IMR-90 (cell line): ENCODE measurements around the gene MOB2. TPM values are rescaled to one million over a fixed set of nuclear protein-coding genes. Genes with fewer than 3 reads are reported as not detected.

Experiments used
- ATAC-seq: fragments of 200-7000 bp; cut with Tn5 transposase; 2 replicates; pipeline ENCODE4 v1.9.1; 2020; ENCODE audit warnings: low read depth, mild to moderate bottlenecking, moderate library complexity
- BruUV-seq: library from RNA; stranded (reverse); fragments of 400-500 nt; replicated peaks from 2 replicates; lab custom pipeline; 2021; lab: Mats Ljungman, UMichigan
- CTCF ChIA-PET: fragments of 300-600 bp; formaldehyde crosslinking; extraction: SDS; loops from one replicate; lab custom pipeline; 2021; ENCODE audit warnings: antibody characterized with exemption; lab: Yijun Ruan, JAX
- POLR2A ChIA-PET: fragments of 300-600 bp; sonication (Branson Sonifier 250); formaldehyde crosslinking; loops from one replicate; lab custom pipeline; 2022; ENCODE audit warnings: antibody characterized with exemption; ENCODE audit not compliant: unreplicated experiment; lab: Charles Lee
- DNase-seq: peaks from one replicate; pipeline ENCODE4 v3.0.0; 2013
- H2AFZ ChIP-seq: replicated peaks from 2 replicates; pipeline ENCODE3; 2013; ENCODE audit warnings: low read length, mild to moderate bottlenecking; ENCODE audit not compliant: poor library complexity
- H2AK5ac ChIP-seq: 2 replicates; pipeline ENCODE4 v1.6.1; 2013; ENCODE audit warnings: low read depth, low read length, inconsistent platforms
- H2AK9ac ChIP-seq: replicated peaks from 2 replicates; pipeline ENCODE3; 2013; ENCODE audit warnings: mild to moderate bottlenecking, low read depth, low read length, moderate library complexity; ENCODE audit not compliant: poor library complexity
- H2BK120ac ChIP-seq: 2 replicates; pipeline ENCODE4 v1.6.1; 2013; ENCODE audit warnings: low read depth, low read length, inconsistent platforms
- H2BK15ac ChIP-seq: 3 replicates; pipeline ENCODE4 v1.6.1; 2013; ENCODE audit warnings: low read depth, low read length, inconsistent platforms
- H2BK20ac ChIP-seq: 2 replicates; pipeline ENCODE4 v1.6.1; 2013; ENCODE audit warnings: low read depth, mild to moderate bottlenecking, inconsistent platforms, low read length, moderate library complexity
- H2BK5ac ChIP-seq: 2 replicates; pipeline ENCODE4 v1.6.1; 2013; ENCODE audit warnings: mild to moderate bottlenecking, low read depth, low read length, inconsistent platforms; ENCODE audit not compliant: poor library complexity, severe bottlenecking
- H3K14ac ChIP-seq: replicated peaks from 2 replicates; pipeline ENCODE4 v1.6.1; 2013; ENCODE audit warnings: low read depth, low read length, inconsistent platforms
- H3K18ac ChIP-seq: 2 replicates; pipeline ENCODE4 v1.6.1; 2013; ENCODE audit warnings: low read depth, low read length, control low read depth
- H3K23ac ChIP-seq: 2 replicates; pipeline ENCODE4 v1.6.1; 2013; ENCODE audit warnings: low read depth, low read length, inconsistent platforms
- H3K27ac ChIP-seq: 2 replicates; pipeline ENCODE4 v1.5.1; 2013; ENCODE audit warnings: mild to moderate bottlenecking, control low read depth, low read length; ENCODE audit not compliant: insufficient read depth
- H3K27me3 ChIP-seq: 2 replicates; pipeline ENCODE4 v1.6.1; 2013; ENCODE audit warnings: low read length; ENCODE audit not compliant: control insufficient read depth, insufficient read depth
- H3K36me3 ChIP-seq: 2 replicates; pipeline ENCODE4 v1.6.1; 2013; ENCODE audit warnings: low read length, mixed read lengths; ENCODE audit not compliant: control insufficient read depth, insufficient read depth
- H3K4ac ChIP-seq: 2 replicates; pipeline ENCODE4 v1.6.1; 2013; ENCODE audit warnings: low read depth, low read length, inconsistent platforms
- H3K4me1 ChIP-seq: 2 replicates; pipeline ENCODE4 v1.6.1; 2013; ENCODE audit warnings: low read length, mixed read lengths; ENCODE audit not compliant: control insufficient read depth, insufficient read depth
- H3K4me2 ChIP-seq: 2 replicates; pipeline ENCODE4 v1.6.1; 2013; ENCODE audit warnings: low read depth, mild to moderate bottlenecking, control low read depth, low read length, moderate library complexity
- H3K4me3 ChIP-seq: 2 replicates; pipeline ENCODE4 v1.5.1; 2013; ENCODE audit warnings: low read depth, mild to moderate bottlenecking, control low read depth, low read length, moderate library complexity; ENCODE audit not compliant: insufficient read depth
- H3K56ac ChIP-seq: 2 replicates; pipeline ENCODE4 v1.6.1; 2013; ENCODE audit warnings: low read length, inconsistent platforms; ENCODE audit not compliant: insufficient read depth; ENCODE audit errors: extremely low read depth
- H3K79me1 ChIP-seq, 2 experiments: 2 replicates each; pipeline ENCODE4 v1.6.1; 2013; ENCODE audit warnings: low read length in 2 of 2, inconsistent platforms in 1 of 2, low read depth in 1 of 2
- H3K9ac ChIP-seq: 2 replicates; pipeline ENCODE4 v1.6.1; 2013; ENCODE audit warnings: low read depth, low read length, control low read depth
- H3K9me1 ChIP-seq: 2 replicates; pipeline ENCODE4 v1.6.1; 2013; ENCODE audit warnings: low read length, inconsistent platforms; ENCODE audit not compliant: insufficient read depth
- H3K9me3 ChIP-seq: 2 replicates; pipeline ENCODE4 v1.6.1; 2013; ENCODE audit warnings: low read length; ENCODE audit not compliant: control insufficient read depth, insufficient read depth
- H4K20me1 ChIP-seq: 2 replicates; pipeline ENCODE4 v1.6.1; 2013; ENCODE audit warnings: low read length, inconsistent platforms; ENCODE audit not compliant: insufficient read depth
- H4K5ac ChIP-seq: 2 replicates; pipeline ENCODE4 v1.6.1; 2013; ENCODE audit warnings: mild to moderate bottlenecking, low read depth, low read length, control low read depth
- H4K8ac ChIP-seq, 2 experiments: 2 replicates each; pipeline ENCODE4 v1.6.1; 2013; ENCODE audit warnings: low read depth in 2 of 2, low read length in 2 of 2, control low read depth in 1 of 2, inconsistent platforms in 1 of 2
- H4K91ac ChIP-seq: 2 replicates; pipeline ENCODE4 v1.6.1; 2013; ENCODE audit warnings: low read depth, low read length, inconsistent platforms; ENCODE audit not compliant: insufficient read depth
- BHLHE40 ChIP-seq: fragments of 150-350 bp; IDR thresholded peaks from 2 replicates; pipeline ENCODE4 v1.6.1; 2016; ENCODE audit warnings: mild to moderate bottlenecking, low read depth, low read length
- CHD1 ChIP-seq: IDR thresholded peaks from 2 replicates; pipeline ENCODE4 v1.6.1; 2012; ENCODE audit warnings: low read depth, low read length, improper control_type of control experiment
- MXI1 ChIP-seq: IDR thresholded peaks from 2 replicates; pipeline ENCODE4 v1.6.1; 2012; ENCODE audit warnings: low read depth, mild to moderate bottlenecking, low read length, moderate library complexity, borderline replicate concordance
- NFE2L2 ChIP-seq: fragments of 150-350 bp; IDR thresholded peaks from 2 replicates; pipeline ENCODE4 v1.6.1; 2016; ENCODE audit warnings: low read depth, mild to moderate bottlenecking, low read length
- POLR2A ChIP-seq: IDR thresholded peaks from 2 replicates; pipeline ENCODE4 v1.6.1; 2012; ENCODE audit warnings: mild to moderate bottlenecking, low read depth, low read length
- RAD21 ChIP-seq: IDR thresholded peaks from 2 replicates; pipeline ENCODE4 v1.6.1; 2012; ENCODE audit warnings: low read length, improper control_type of control experiment
- SMC3 ChIP-seq: fragments of 150-350 bp; IDR thresholded peaks from 2 replicates; pipeline ENCODE4 v1.6.1; 2016; ENCODE audit warnings: low read depth, mild to moderate bottlenecking, antibody characterized with exemption, low read length, moderate library complexity
- WGBS, 2 experiments: methylation state at CpG; one replicate each; pipeline versions ENCODE4 v1.1.5 to v1.1.7; 2013; ENCODE audit warnings: missing lambda C conversion rate in 2 of 2; ENCODE audit not compliant: insufficient read length in 1 of 2; ENCODE audit errors: extremely low coverage in 2 of 2; 5-methylcytosine and 5-hydroxymethylcytosine counted together
- dilution Hi-C: fragments of 300-500 bp; cut with HindIII; formaldehyde crosslinking; loops from one replicate; pipeline ENCODE4 v1.14.3; 2018; ENCODE audit warnings: low sequenced_read_pairs; ENCODE audit not compliant: unreplicated experiment
- in situ Hi-C: fragments of 300-500 bp; cut with MboI; formaldehyde crosslinking; loops from 3 replicates; pipeline ENCODE4 v1.14.3; 2019; ENCODE audit warnings: low sequenced_read_pairs, inconsistent platforms, mixed read lengths
- intact Hi-C: fragments of 100-400 bp; cut with micrococcal nuclease; formaldehyde crosslinking; loops from 2 replicates; pipeline ENCODE4 v1.10.0; 2022
- polyA plus RNA-seq, 3 experiments: library from polyadenylated mRNA; depleted of rRNA; stranded (reverse); fragments of >200 nt; gene quantifications; 2 replicates each; pipeline ENCODE4 v1.2.3, GENCODE V29; 2012; ENCODE audit warnings: low replicate concordance in 1 of 3
- total RNA-seq: library from RNA; depleted of rRNA; stranded (reverse); fragments of >200 nt; gene quantifications from 2 replicates; pipeline ENCODE4 v1.2.3, GENCODE V29; 2012
- TF ChIP-seq, protein P1 (sequence below): fragments of 150-350 bp; IDR thresholded peaks from 2 replicates; pipeline ENCODE4 v1.6.1; 2017; ENCODE audit warnings: mild to moderate bottlenecking, antibody characterized with exemption, low read length, low read depth
- TF ChIP-seq, protein P2 (sequence below): conservative IDR thresholded peaks from 2 replicates; pipeline ENCODE4 v1.5.1; 2012; ENCODE audit warnings: mild to moderate bottlenecking, low read depth, low read length, improper control_type of control experiment
- TF ChIP-seq, protein P3 (sequence below): fragments of 150-350 bp; IDR thresholded peaks from 2 replicates; pipeline ENCODE4 v1.6.1; 2016; ENCODE audit warnings: low read depth, mild to moderate bottlenecking, low read length, moderate library complexity, borderline replicate concordance

MOB2 gene
- total and polyA plus RNA-seq, 2 of the 4 experiments (the other 2 are of a cell fraction), result 23.7 to 36.2 TPM

DNA sequence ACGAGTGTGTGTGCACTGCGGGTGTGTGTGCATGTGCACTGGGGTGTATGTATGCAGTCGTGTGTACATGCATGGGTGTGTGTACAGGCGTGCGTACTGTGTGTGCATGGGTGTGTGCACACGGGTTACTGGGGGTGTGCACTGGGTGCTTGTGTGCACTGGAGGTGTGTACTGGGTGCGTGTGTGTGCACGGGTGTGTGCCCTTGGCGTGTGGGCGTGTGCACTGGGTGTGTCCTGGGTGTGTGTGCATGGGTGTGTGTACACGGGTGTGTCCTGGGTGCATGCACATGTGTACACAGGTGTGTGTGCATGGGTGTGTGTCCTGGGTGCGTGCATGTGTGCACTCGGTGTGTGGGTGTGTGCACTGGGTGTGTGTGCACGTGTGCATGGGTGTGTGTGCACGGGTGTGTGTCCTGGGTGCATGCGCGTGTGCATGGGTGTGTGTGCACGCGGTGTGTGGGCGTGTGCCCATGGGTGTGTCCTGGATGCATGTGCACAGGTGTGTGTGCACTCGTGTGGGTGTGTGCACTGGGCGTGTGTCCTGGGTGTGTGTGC lies 57.7 kb downstream of the MOB2 start:
- dilution Hi-C loops, result no loop called here
- Histone ChIP-seq H4K91ac (no peak overlapping the region), H3K9me3 (no peaks in the 10 kb centered on the region), H2AFZ (no peak overlapping the region), H3K4me3 (no peak overlapping the region), H3K79me1 (no peaks in the 10 kb centered on the region), H4K20me1 (no peaks in the 10 kb centered on the region), H3K4ac (no peak overlapping the region), H3K27ac (no peak overlapping the region), H2AK9ac (no peak overlapping the region), H2AK5ac (no peak overlapping the region), H3K23ac (no peak overlapping the region), H3K27me3 (no peaks in the 10 kb centered on the region), H3K9ac (no peak overlapping the region), H4K8ac (no peak overlapping the region), H2BK120ac (no peak overlapping the region), H4K5ac (no peak overlapping the region), H2BK20ac (no peak overlapping the region), H3K14ac (no peak overlapping the region), H3K9me1 (no peaks in the 10 kb centered on the region), H3K18ac (no peak overlapping the region), H3K56ac (no peak overlapping the region), H3K36me3 (no peaks in the 10 kb centered on the region), H3K4me1 (no peaks in the 10 kb centered on the region), H2BK5ac (no peak overlapping the region), H2BK15ac (no peak overlapping the region), H3K4me2 (no peak overlapping the region)
- ATAC-seq (no peak), DNase-seq (no peak)
- ChIA-PET CTCF (no interaction called here), POLR2A (no interaction called here)
- no TSS peak for BruUV-seq
- TF ChIP-seq POLR2A, result no peak
- TF ChIP-seq CHD1, result no peak
- TF ChIP-seq NFE2L2, result no peak
- TF ChIP-seq, protein P1, sequence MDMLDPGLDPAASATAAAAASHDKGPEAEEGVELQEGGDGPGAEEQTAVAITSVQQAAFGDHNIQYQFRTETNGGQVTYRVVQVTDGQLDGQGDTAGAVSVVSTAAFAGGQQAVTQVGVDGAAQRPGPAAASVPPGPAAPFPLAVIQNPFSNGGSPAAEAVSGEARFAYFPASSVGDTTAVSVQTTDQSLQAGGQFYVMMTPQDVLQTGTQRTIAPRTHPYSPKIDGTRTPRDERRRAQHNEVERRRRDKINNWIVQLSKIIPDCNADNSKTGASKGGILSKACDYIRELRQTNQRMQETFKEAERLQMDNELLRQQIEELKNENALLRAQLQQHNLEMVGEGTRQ, result no peak
- TF ChIP-seq, protein P2, sequence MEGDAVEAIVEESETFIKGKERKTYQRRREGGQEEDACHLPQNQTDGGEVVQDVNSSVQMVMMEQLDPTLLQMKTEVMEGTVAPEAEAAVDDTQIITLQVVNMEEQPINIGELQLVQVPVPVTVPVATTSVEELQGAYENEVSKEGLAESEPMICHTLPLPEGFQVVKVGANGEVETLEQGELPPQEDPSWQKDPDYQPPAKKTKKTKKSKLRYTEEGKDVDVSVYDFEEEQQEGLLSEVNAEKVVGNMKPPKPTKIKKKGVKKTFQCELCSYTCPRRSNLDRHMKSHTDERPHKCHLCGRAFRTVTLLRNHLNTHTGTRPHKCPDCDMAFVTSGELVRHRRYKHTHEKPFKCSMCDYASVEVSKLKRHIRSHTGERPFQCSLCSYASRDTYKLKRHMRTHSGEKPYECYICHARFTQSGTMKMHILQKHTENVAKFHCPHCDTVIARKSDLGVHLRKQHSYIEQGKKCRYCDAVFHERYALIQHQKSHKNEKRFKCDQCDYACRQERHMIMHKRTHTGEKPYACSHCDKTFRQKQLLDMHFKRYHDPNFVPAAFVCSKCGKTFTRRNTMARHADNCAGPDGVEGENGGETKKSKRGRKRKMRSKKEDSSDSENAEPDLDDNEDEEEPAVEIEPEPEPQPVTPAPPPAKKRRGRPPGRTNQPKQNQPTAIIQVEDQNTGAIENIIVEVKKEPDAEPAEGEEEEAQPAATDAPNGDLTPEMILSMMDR, result no peak
- no peak for TF ChIP-seq RAD21
- TF ChIP-seq, protein P3, sequence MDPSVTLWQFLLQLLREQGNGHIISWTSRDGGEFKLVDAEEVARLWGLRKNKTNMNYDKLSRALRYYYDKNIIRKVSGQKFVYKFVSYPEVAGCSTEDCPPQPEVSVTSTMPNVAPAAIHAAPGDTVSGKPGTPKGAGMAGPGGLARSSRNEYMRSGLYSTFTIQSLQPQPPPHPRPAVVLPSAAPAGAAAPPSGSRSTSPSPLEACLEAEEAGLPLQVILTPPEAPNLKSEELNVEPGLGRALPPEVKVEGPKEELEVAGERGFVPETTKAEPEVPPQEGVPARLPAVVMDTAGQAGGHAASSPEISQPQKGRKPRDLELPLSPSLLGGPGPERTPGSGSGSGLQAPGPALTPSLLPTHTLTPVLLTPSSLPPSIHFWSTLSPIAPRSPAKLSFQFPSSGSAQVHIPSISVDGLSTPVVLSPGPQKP, result no peak
- TF ChIP-seq BHLHE40, result no peak
- TF ChIP-seq SMC3, result no peak
- no peak for TF ChIP-seq MXI1
- 79% methylated on average over 13 of the region's 22 CpGs; no CpG with 5 or more reads in 1 of the 2 experiments for WGBS, 2 experiments
- in situ Hi-C loops, result no loop called here
- intact Hi-C loops, result no loop called here
